Spleen (tissue), 11 donors: ENCODE measurements around the gene GABBR1. TPM values are rescaled to one million over a fixed set of nuclear protein-coding genes. Genes with fewer than 3 reads are reported as not detected.

Experiments used
- DNase-seq: peaks from one replicate; pipeline ENCODE4 v3.0.0-alpha.2; 2020
- H3K27ac ChIP-seq, 8 donors: fragments of 200-600 bp; sonication (generic) in 7 of 8; 1 replicate in 4 of 8; 2 replicates in 4 of 8; pipeline versions ENCODE4 v1.5.0 to v1.8.0; 2016 to 2021; ENCODE audit warnings: inconsistent platforms in 4 of 8, mild to moderate bottlenecking in 4 of 8, moderate library complexity in 1 of 8
- H3K27me3 ChIP-seq, 7 donors: fragments of 200-600 bp; sonication (generic) in 6 of 7; replicated peaks in 1 of 7; 1 replicate in 4 of 7; 2 replicates in 3 of 7; pipeline versions ENCODE4 v1.5.0 to v1.8.0; 2016 to 2021; ENCODE audit warnings: inconsistent platforms in 3 of 7, mild to moderate bottlenecking in 1 of 7
- H3K36me3 ChIP-seq, 6 donors: fragments of 200-600 bp; sonication (generic) in 5 of 6; 1 replicate in 4 of 6; 2 replicates in 2 of 6; pipeline versions ENCODE4 v1.5.0 to v1.8.0; 2016 to 2021; ENCODE audit warnings: inconsistent platforms in 2 of 6
- H3K4me1 ChIP-seq, 6 donors: fragments of 200-600 bp; sonication (generic) in 5 of 6; 1 replicate in 3 of 6; 2 replicates in 3 of 6; pipeline versions ENCODE4 v1.5.0 to v1.8.0; 2016 to 2021; ENCODE audit warnings: inconsistent platforms in 3 of 6
- H3K4me3 ChIP-seq, 8 donors: fragments of 200-600 bp; sonication (generic) in 7 of 8; 1 replicate in 4 of 8; 2 replicates in 4 of 8; pipeline versions ENCODE4 v1.5.0 to v1.8.0; 2016 to 2021; ENCODE audit warnings: inconsistent platforms in 4 of 8, mild to moderate bottlenecking in 4 of 8, moderate library complexity in 2 of 8
- H3K9me3 ChIP-seq, 8 donors: fragments of 200-600 bp; sonication (generic) in 7 of 8; 1 replicate in 4 of 8; 2 replicates in 4 of 8; pipeline versions ENCODE4 v1.5.0 to v1.8.0; 2016 to 2021; ENCODE audit warnings: inconsistent platforms in 4 of 8
- POLR2A ChIP-seq, 3 donors: fragments of 450-650 bp; IDR thresholded peaks; one replicate each; pipeline ENCODE4 v1.5.1; 2017; ENCODE audit warnings: antibody characterized with exemption in 3 of 3, mild to moderate bottlenecking in 1 of 3
- POLR2AphosphoS5 ChIP-seq, 3 donors: sonication (generic); formaldehyde crosslinking; IDR thresholded peaks; one replicate each; pipeline ENCODE4 v1.5.1; 2017; ENCODE audit warnings: antibody characterized with exemption in 3 of 3
- WGBS, 5 donors: extraction: QIAGEN DNeasy Blood & Tissue Kit in 3 of 5; methylation state at CpG; one replicate each; pipeline versions ENCODE4 v1.1.5 to v1.1.7; 2013 to 2018; 5-methylcytosine and 5-hydroxymethylcytosine counted together
- intact Hi-C: fragments of 100-400 bp; cut with DNase I; formaldehyde crosslinking; loops from one replicate; pipeline ENCODE4 v1.15.0; 2023; ENCODE audit warnings: low total_unique reads
- polyA plus RNA-seq, 3 donors: library from polyadenylated mRNA; stranded (reverse); fragments of 200-250 nt; gene quantifications; one replicate each; pipeline ENCODE4 v1.2.1, GENCODE V29; 2013
- total RNA-seq, 7 donors: library from RNA; depleted of rRNA in 3 of 7; stranded (reverse); fragments of >200 nt in 3 of 7; fragmentation: NEBNext Ultra II Directional in 4 of 7; extraction: Animal tissue kit (Norgen Biotek cat#: 25700) in 4 of 7; gene quantifications; one replicate each; pipeline versions ENCODE4 v1.1.0 to v1.2.1, GENCODE V29; 2016 to 2021
- TF ChIP-seq, protein P1 (sequence below), 11 experiments: fragments of 200-600 bp in 7 of 11; fragments of 450-650 bp in 4 of 11; sonication (generic) in 4 of 11; IDR thresholded peaks in 8 of 11; conservative IDR thresholded peaks in 3 of 11; 1 replicate in 7 of 11; 2 replicates in 4 of 11; pipeline versions ENCODE4 v1.4.0 to v1.8.0; 2016 to 2021; ENCODE audit warnings: antibody characterized with exemption in 11 of 11, inconsistent platforms in 4 of 11, mild to moderate bottlenecking in 1 of 11
- donor health status: healthy with polysubstance abuse.
- donor health status: DM: no; HTN: no; CAD: no; lungs with moderate emphysema.
- donor health status: DM: no; HTN: no; CAD: no.
- donor health status: Bipolar disorder and iron deficiency.
- donor health status: healthy.
- donor health status: DM: no; HTN: no; CAD: no.
- donor health status: DM: yes; HTN: yes; CAD: no.

The GABBR1 gene
- total and polyA plus RNA-seq, 10 donors: 13.8 to 122 (median 62.4) TPM

DNA sequence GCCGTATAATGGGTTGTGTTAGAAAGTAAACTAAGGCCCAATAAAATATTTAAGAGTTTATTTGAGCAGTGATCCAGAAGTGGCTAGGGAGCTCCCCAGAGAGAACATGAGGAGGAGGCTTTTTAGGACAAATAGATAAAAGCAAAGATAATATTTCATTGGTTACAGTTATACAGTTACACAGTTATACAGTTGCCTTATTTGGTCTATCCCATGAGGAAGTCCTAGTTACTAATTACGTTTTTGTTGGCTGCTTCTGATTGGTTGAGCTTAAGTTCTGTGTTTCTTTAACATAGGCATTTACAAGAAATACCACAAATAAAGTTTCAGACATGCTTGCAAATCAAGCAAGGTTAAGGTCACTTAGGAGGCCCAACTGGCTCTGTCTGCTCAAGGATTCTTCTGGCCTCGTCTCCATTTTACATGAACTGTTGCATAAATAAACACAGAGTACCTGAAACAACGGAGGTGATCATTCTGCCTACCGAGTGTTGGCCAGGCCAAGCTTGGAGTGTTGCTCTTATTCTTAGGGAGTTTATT, 80.4 kb downstream of the GABBR1 start:
- DNase-seq: no peak
- H3K9me3 ChIP-seq: no peaks in the 10 kb centered on the region
- H3K27ac ChIP-seq: peak overlapping the region in 6 of 8 donors; percentile 9 to 64 (median 28)
- intact Hi-C loops: no loop called here
- TF ChIP-seq POLR2AphosphoS5 (IDR thresholded peaks at IDR 0.05): no peak
- TF ChIP-seq POLR2A (IDR thresholded peaks at IDR 0.05): no peak
- TF ChIP-seq, protein P1, sequence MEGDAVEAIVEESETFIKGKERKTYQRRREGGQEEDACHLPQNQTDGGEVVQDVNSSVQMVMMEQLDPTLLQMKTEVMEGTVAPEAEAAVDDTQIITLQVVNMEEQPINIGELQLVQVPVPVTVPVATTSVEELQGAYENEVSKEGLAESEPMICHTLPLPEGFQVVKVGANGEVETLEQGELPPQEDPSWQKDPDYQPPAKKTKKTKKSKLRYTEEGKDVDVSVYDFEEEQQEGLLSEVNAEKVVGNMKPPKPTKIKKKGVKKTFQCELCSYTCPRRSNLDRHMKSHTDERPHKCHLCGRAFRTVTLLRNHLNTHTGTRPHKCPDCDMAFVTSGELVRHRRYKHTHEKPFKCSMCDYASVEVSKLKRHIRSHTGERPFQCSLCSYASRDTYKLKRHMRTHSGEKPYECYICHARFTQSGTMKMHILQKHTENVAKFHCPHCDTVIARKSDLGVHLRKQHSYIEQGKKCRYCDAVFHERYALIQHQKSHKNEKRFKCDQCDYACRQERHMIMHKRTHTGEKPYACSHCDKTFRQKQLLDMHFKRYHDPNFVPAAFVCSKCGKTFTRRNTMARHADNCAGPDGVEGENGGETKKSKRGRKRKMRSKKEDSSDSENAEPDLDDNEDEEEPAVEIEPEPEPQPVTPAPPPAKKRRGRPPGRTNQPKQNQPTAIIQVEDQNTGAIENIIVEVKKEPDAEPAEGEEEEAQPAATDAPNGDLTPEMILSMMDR (IDR thresholded peaks at IDR 0.05 in 8 of 11, conservative IDR thresholded peaks at IDR 0.05 in 3 of 11): no peak
- 33 to 42% (median 37%) methylated on average over 5 of the region's 5 CpGs for WGBS, 5 donors
- peaks cover 0 to 45% (median 25%) of the 10 kb centered on the region in 7 donors for H3K27me3 ChIP-seq
- peaks cover 13 to 24% (median 16%) of the 10 kb centered on the region in 6 donors for H3K4me1 ChIP-seq
- no peaks in the 10 kb centered on the region for H3K36me3 ChIP-seq
- H3K4me3 ChIP-seq: peak overlapping the region; percentile 28 to 73 (median 46)

DNA sequence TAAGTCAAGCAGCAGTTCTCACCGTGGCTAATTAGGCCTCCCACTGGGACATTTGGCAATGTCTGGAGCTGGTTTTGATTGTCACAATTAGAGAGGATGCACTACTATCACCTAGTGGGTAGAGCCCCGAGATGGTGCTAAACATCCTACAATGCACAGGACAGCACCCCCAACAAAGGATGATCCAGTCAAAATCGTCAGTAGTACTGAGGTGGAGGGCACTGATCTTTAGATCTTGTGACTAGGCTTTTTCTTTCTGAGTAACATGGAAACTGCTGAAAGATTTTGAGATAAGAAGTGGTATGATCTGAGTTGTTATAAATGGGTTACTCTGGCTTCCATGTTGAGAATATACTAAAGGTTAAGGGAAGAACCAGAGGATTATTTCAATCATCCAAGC, 85.4 kb downstream of the GABBR1 start:
- DNase-seq: no peak
- Histone ChIP-seq H3K27me3 (peaks cover 0 to 23% (median 0%) of the 10 kb centered on the region in 7 donors), H3K9me3 (no peaks in the 10 kb centered on the region), H3K27ac (no peak overlapping the region), H3K4me3 (no peak overlapping the region), H3K36me3 (no peaks in the 10 kb centered on the region), H3K4me1 (peaks cover 0 to 4% (median under 1%) of the 10 kb centered on the region in 6 donors)
- TF ChIP-seq, protein P1 (IDR thresholded peaks at IDR 0.05 in 8 of 11, conservative IDR thresholded peaks at IDR 0.05 in 3 of 11): no peak
- TF ChIP-seq POLR2A (IDR thresholded peaks at IDR 0.05): no peak
- no peak for TF ChIP-seq POLR2AphosphoS5 (IDR thresholded peaks at IDR 0.05)
- intact Hi-C loops: no loop called here
- WGBS, 5 donors: 48 to 67% (median 58%) methylated on average over 3 of the region's 3 CpGs

DNA sequence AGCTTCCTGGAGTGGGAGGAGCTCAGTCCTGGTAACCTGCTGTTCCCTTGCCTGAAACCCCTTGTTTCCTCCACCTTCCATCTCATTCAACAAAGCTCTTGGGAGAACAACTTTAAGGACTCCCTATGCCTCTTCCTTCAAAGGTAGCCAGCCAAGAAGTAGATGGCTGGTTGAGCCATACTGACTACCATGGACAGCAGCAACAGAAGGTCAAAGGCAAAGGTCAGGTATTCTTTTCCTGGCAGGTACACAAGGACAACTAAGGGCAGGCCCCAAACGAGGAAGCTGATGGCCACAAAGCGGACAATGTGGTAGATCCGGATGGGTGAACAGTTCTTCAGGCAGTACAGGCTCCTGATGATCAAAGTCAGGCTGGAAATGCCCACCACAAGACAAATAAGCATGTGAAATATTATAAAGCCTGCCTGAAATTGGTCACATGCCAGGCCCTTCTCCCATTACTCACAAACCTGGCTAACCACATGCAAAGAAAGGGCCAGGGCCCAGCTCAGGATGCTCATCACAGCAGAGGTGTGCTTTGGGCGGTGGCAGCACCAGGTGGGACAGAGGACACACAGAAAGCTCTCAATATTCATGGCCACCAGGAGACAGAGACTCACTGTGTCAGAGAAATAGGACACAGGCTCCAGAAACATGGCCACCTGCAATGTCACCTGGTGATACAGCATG, 95.1 kb downstream of the GABBR1 start:
- H3K4me3 ChIP-seq: no peak overlapping the region
- H3K9me3 ChIP-seq: no peaks in the 10 kb centered on the region
- intact Hi-C loops: no loop called here
- no peak overlapping the region for H3K27ac ChIP-seq
- H3K4me1 ChIP-seq: no peaks in the 10 kb centered on the region
- H3K36me3 ChIP-seq: no peaks in the 10 kb centered on the region
- no peak for TF ChIP-seq POLR2AphosphoS5 (IDR thresholded peaks at IDR 0.05)
- TF ChIP-seq POLR2A (IDR thresholded peaks at IDR 0.05): no peak
- DNase-seq: no peak
- H3K27me3 ChIP-seq: peaks cover 0 to 16% (median 0%) of the 10 kb centered on the region in 7 donors
- WGBS, 5 donors: 68 to 85% (median 72%) methylated on average over 4 of the region's 4 CpGs

DNA sequence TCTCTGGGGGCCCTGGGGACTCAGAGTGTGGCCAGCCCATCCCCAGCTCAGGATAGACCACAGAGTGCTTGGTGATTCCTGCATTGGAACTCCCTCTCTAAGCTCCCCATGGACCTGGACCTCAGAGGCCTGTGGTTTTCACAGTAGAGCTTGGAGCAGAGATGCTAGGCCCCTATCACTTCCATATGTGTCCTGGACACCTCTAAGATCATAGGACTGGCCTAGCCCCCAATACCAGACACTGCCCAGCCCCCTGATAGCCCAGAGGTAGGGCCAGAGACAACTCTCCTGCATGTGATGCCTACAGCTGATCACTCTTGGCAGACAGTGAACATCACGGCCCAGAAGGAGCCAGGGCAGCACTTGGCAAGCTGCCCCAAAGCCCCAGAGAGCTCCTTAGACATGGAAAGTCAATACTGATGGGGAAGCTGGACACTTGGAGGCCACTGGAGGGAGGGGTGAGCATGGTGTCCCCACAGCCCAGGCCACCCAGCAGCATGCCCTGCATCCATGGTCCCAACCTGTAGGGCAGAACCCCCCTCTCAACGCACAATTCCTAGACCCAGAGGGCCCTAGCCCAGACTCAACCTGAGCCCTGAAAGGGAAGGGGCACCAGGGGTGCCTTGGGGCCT, 100.5 kb downstream of the GABBR1 start:
- WGBS, 5 donors: 48 to 89% (median 70%) methylated on average over 2 of the region's 2 CpGs
- DNase-seq: no peak
- Histone ChIP-seq H3K9me3 (no peaks in the 10 kb centered on the region), H3K4me1 (no peaks in the 10 kb centered on the region), H3K36me3 (no peaks in the 10 kb centered on the region), H3K4me3 (no peak overlapping the region), H3K27me3 (peaks cover 0 to 6% (median 0%) of the 10 kb centered on the region in 7 donors), H3K27ac (no peak overlapping the region)
- TF ChIP-seq POLR2A (IDR thresholded peaks at IDR 0.05) (no peak), POLR2AphosphoS5 (IDR thresholded peaks at IDR 0.05) (no peak)
- TF ChIP-seq, protein P1 (IDR thresholded peaks at IDR 0.05 in 8 of 11, conservative IDR thresholded peaks at IDR 0.05 in 3 of 11): no peak
- intact Hi-C loops: no loop called here
